Endothelial cell of umbilical vein (primary cell): ENCODE results near the gene XPO5.

Experiments used
- EZH2 ChIP-seq: IDR thresholded peaks from 2 replicates; pipeline ENCODE4 v1.6.1; 2012; ENCODE audit warnings: borderline replicate concordance, low read depth, mild to moderate bottlenecking, moderate library complexity, low read length, inconsistent platforms; ENCODE audit not compliant: severe bottlenecking
- POLR2A ChIP-seq: IDR thresholded peaks from 2 replicates; pipeline ENCODE4 v1.6.1; 2012; ENCODE audit warnings: low read depth, mild to moderate bottlenecking, control low read depth, low read length
- TF ChIP-seq, protein P1 (sequence below), 2 donors: IDR thresholded peaks; 1 replicate in 1 of 2; 2 replicates in 1 of 2; pipeline ENCODE4 v1.5.1; 2011; ENCODE audit warnings: low read length in 2 of 2, mild to moderate bottlenecking in 2 of 2, moderate library complexity in 2 of 2, control low read depth in 1 of 2, inconsistent platforms in 1 of 2, low read depth in 1 of 2; ENCODE audit not compliant: insufficient read depth in 1 of 2; ENCODE audit errors: extremely low read depth in 1 of 2
- TF ChIP-seq, protein P2 (sequence below): IDR thresholded peaks from 2 replicates; pipeline ENCODE4 v1.6.1; 2011; ENCODE audit not compliant: insufficient read depth, insufficient read length

DNA sequence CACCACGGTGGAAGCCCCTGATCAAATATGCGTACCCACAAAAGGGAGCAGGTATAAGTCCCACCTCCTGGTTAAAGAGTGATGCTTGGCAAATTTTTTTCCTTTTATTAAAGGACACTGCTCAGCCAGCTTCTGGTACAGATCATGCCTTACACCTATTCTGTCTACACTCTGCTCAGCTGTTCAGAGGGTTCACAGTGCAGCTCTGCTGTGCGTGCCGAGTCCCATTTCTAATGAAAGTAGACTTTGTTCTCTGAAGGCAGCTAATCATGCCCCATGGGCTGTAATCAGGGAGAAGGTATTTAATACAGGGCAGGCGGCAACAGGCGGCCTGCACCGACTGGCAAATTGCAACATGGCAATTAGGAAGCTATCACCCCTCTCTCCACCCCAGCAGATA lies 82.0 kb downstream of the XPO5 start:
- TF ChIP-seq, protein P1, sequence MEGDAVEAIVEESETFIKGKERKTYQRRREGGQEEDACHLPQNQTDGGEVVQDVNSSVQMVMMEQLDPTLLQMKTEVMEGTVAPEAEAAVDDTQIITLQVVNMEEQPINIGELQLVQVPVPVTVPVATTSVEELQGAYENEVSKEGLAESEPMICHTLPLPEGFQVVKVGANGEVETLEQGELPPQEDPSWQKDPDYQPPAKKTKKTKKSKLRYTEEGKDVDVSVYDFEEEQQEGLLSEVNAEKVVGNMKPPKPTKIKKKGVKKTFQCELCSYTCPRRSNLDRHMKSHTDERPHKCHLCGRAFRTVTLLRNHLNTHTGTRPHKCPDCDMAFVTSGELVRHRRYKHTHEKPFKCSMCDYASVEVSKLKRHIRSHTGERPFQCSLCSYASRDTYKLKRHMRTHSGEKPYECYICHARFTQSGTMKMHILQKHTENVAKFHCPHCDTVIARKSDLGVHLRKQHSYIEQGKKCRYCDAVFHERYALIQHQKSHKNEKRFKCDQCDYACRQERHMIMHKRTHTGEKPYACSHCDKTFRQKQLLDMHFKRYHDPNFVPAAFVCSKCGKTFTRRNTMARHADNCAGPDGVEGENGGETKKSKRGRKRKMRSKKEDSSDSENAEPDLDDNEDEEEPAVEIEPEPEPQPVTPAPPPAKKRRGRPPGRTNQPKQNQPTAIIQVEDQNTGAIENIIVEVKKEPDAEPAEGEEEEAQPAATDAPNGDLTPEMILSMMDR (IDR thresholded peaks at IDR 0.05; ENCODE audit: extremely low read depth in 1 of 2, insufficient read depth in 1 of 2, low read depth in 1 of 2, low read length in 2 of 2), result no peak
- TF ChIP-seq EZH2, result no peak
- TF ChIP-seq POLR2A, result no peak
- TF ChIP-seq, protein P2, sequence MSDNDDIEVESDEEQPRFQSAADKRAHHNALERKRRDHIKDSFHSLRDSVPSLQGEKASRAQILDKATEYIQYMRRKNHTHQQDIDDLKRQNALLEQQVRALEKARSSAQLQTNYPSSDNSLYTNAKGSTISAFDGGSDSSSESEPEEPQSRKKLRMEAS, result no peak
